ENCODE measurements around the gene GFRA3.
A peak's percentile ranks its signal among the peaks of the same experiment; 100 is the strongest.

Gene GFRA3

GRCh38 chr5:138246334-138246733 is 28.1 kb downstream of the GFRA3 start:
- WGBS, result 92% methylated on average over 4 of the region's 4 CpGs
- no peak overlapping the region for H3K4me3 ChIP-seq (ENCODE audit: low read length)
- H3K27ac ChIP-seq (ENCODE audit: low read depth, low read length), result no peak overlapping the region
- H3K9me3 ChIP-seq (ENCODE audit: insufficient read depth, low read depth, low read length), result no peaks in the 10 kb centered on the region
- peaks cover 13% of the 10 kb centered on the region for H3K4me1 ChIP-seq (ENCODE audit: insufficient read depth, low read length)
- H3K9ac ChIP-seq (ENCODE audit: low read depth, low read length), result no peak overlapping the region
- no peaks in the 10 kb centered on the region for H3K36me3 ChIP-seq (ENCODE audit: insufficient read depth, low read length)
- peaks cover 25% of the 10 kb centered on the region for H3K27me3 ChIP-seq (ENCODE audit: insufficient read depth, low read length)

GRCh38 chr5:138245717-138246116 is 28.7 kb downstream of the GFRA3 start:
- Histone ChIP-seq H3K36me3 (ENCODE audit: insufficient read depth, low read length) (no peaks in the 10 kb centered on the region), H3K4me3 (ENCODE audit: low read length) (no peak overlapping the region), H3K9ac (ENCODE audit: low read depth, low read length) (no peak overlapping the region), H3K9me3 (ENCODE audit: insufficient read depth, low read depth, low read length) (no peaks in the 10 kb centered on the region), H3K27ac (ENCODE audit: low read depth, low read length) (no peak overlapping the region), H3K4me1 (ENCODE audit: insufficient read depth, low read length) (peaks cover 13% of the 10 kb centered on the region), H3K27me3 (ENCODE audit: insufficient read depth, low read length) (peaks cover 31% of the 10 kb centered on the region)
- 47% methylated on average over 1 of the region's 1 CpG for WGBS

GRCh38 chr5:138243794-138244193 is 30.6 kb downstream of the GFRA3 start:
- 54% methylated on average over 2 of the region's 2 CpGs for WGBS
- peaks cover 13% of the 10 kb centered on the region for H3K4me1 ChIP-seq (ENCODE audit: insufficient read depth, low read length)
- no peaks in the 10 kb centered on the region for H3K9me3 ChIP-seq (ENCODE audit: insufficient read depth, low read depth, low read length)
- H3K27me3 ChIP-seq (ENCODE audit: insufficient read depth, low read length), result peaks cover 48% of the 10 kb centered on the region
- H3K27ac ChIP-seq (ENCODE audit: low read depth, low read length), result no peak overlapping the region
- H3K9ac ChIP-seq (ENCODE audit: low read depth, low read length), result no peak overlapping the region
- no peak overlapping the region for H3K4me3 ChIP-seq (ENCODE audit: low read length)
- no peaks in the 10 kb centered on the region for H3K36me3 ChIP-seq (ENCODE audit: insufficient read depth, low read length)

- H3K4me3 ChIP-seq (ENCODE audit: low read length), result peak overlapping the region; percentile 61
- H3K27ac ChIP-seq (ENCODE audit: low read depth, low read length), result no peak overlapping the region
- peaks cover 48% of the 10 kb centered on the region for H3K27me3 ChIP-seq (ENCODE audit: insufficient read depth, low read length)
- peak overlapping the region; percentile 60 for H3K9ac ChIP-seq (ENCODE audit: low read depth, low read length)
- no peaks in the 10 kb centered on the region for H3K9me3 ChIP-seq (ENCODE audit: insufficient read depth, low read depth, low read length)
- peaks cover 13% of the 10 kb centered on the region for H3K4me1 ChIP-seq (ENCODE audit: insufficient read depth, low read length)
- no peaks in the 10 kb centered on the region for H3K36me3 ChIP-seq (ENCODE audit: insufficient read depth, low read length)
- 7% methylated on average over 63 of the region's 67 CpGs for WGBS
Measured at GRCh38 chr5:138241688-138242571, 32.5 kb downstream of the GFRA3 start.

- Histone ChIP-seq H3K27ac (ENCODE audit: low read depth, low read length) (no peak overlapping the region), H3K4me1 (ENCODE audit: insufficient read depth, low read length) (peaks cover 7% of the 10 kb centered on the region), H3K9me3 (ENCODE audit: insufficient read depth, low read depth, low read length) (no peaks in the 10 kb centered on the region), H3K9ac (ENCODE audit: low read depth, low read length) (no peak overlapping the region), H3K27me3 (ENCODE audit: insufficient read depth, low read length) (peaks cover 48% of the 10 kb centered on the region), H3K36me3 (ENCODE audit: insufficient read depth, low read length) (no peaks in the 10 kb centered on the region), H3K4me3 (ENCODE audit: low read length) (no peak overlapping the region)
- WGBS, result 85% methylated on average over 3 of the region's 3 CpGs
Measured at GRCh38 chr5:138240650-138241385, 33.6 kb downstream of the GFRA3 start.

- Histone ChIP-seq H3K27me3 (ENCODE audit: insufficient read depth, low read length) (peaks cover 39% of the 10 kb centered on the region), H3K27ac (ENCODE audit: low read depth, low read length) (no peak overlapping the region), H3K36me3 (ENCODE audit: insufficient read depth, low read length) (no peaks in the 10 kb centered on the region), H3K9ac (ENCODE audit: low read depth, low read length) (no peak overlapping the region), H3K9me3 (ENCODE audit: insufficient read depth, low read depth, low read length) (no peaks in the 10 kb centered on the region), H3K4me3 (ENCODE audit: low read length) (no peak overlapping the region), H3K4me1 (ENCODE audit: insufficient read depth, low read length) (no peaks in the 10 kb centered on the region)
- 94% methylated on average over 1 of the region's 1 CpG for WGBS
Measured at GRCh38 chr5:138238034-138238433, 36.4 kb downstream of the GFRA3 start.

GRCh38 chr5:138234651-138235050 is 39.8 kb downstream of the GFRA3 start:
- H3K36me3 ChIP-seq (ENCODE audit: insufficient read depth, low read length), result no peaks in the 10 kb centered on the region
- no peaks in the 10 kb centered on the region for H3K9me3 ChIP-seq (ENCODE audit: insufficient read depth, low read depth, low read length)
- WGBS, result 86% methylated on average over 2 of the region's 2 CpGs
- peaks cover 8% of the 10 kb centered on the region; the same call in 1 of the 2 replicates for H3K27me3 ChIP-seq (ENCODE audit: insufficient read depth, low read length)
- H3K27ac ChIP-seq (ENCODE audit: low read depth, low read length), result no peak overlapping the region
- no peak overlapping the region for H3K4me3 ChIP-seq (ENCODE audit: low read length)
- no peak overlapping the region for H3K9ac ChIP-seq (ENCODE audit: low read depth, low read length)
- no peaks in the 10 kb centered on the region for H3K4me1 ChIP-seq (ENCODE audit: insufficient read depth, low read length)

- Histone ChIP-seq H3K27ac (ENCODE audit: low read depth, low read length) (no peak overlapping the region), H3K36me3 (ENCODE audit: insufficient read depth, low read length) (no peaks in the 10 kb centered on the region), H3K9me3 (ENCODE audit: insufficient read depth, low read depth, low read length) (no peaks in the 10 kb centered on the region), H3K9ac (ENCODE audit: low read depth, low read length) (no peak overlapping the region), H3K27me3 (ENCODE audit: insufficient read depth, low read length) (no peaks in the 10 kb centered on the region), H3K4me1 (ENCODE audit: insufficient read depth, low read length) (no peaks in the 10 kb centered on the region), H3K4me3 (ENCODE audit: low read length) (no peak overlapping the region)
- 74% methylated on average over 2 of the region's 2 CpGs for WGBS
Measured at GRCh38 chr5:138233280-138233679, 41.1 kb downstream of the GFRA3 start.

GRCh38 chr5:138230981-138231589 is 43.3 kb downstream of the GFRA3 start:
- no peaks in the 10 kb centered on the region for H3K27me3 ChIP-seq (ENCODE audit: insufficient read depth, low read length)
- no peaks in the 10 kb centered on the region for H3K36me3 ChIP-seq (ENCODE audit: insufficient read depth, low read length)
- WGBS, result 84% methylated on average over 7 of the region's 7 CpGs
- no peaks in the 10 kb centered on the region for H3K4me1 ChIP-seq (ENCODE audit: insufficient read depth, low read length)
- no peak overlapping the region for H3K27ac ChIP-seq (ENCODE audit: low read depth, low read length)
- no peaks in the 10 kb centered on the region for H3K9me3 ChIP-seq (ENCODE audit: insufficient read depth, low read depth, low read length)
- peak overlapping the region; percentile 12; the same call in 1 of the 2 replicates for H3K9ac ChIP-seq (ENCODE audit: low read depth, low read length)
- no peak overlapping the region for H3K4me3 ChIP-seq (ENCODE audit: low read length)

- H3K36me3 ChIP-seq (ENCODE audit: insufficient read depth, low read length), result no peaks in the 10 kb centered on the region
- H3K9me3 ChIP-seq (ENCODE audit: insufficient read depth, low read depth, low read length), result no peaks in the 10 kb centered on the region
- no peak overlapping the region for H3K9ac ChIP-seq (ENCODE audit: low read depth, low read length)
- no peak overlapping the region for H3K4me3 ChIP-seq (ENCODE audit: low read length)
- H3K4me1 ChIP-seq (ENCODE audit: insufficient read depth, low read length), result no peaks in the 10 kb centered on the region
- H3K27ac ChIP-seq (ENCODE audit: low read depth, low read length), result no peak overlapping the region
- no peaks in the 10 kb centered on the region for H3K27me3 ChIP-seq (ENCODE audit: insufficient read depth, low read length)
Measured at GRCh38 chr5:138230261-138230660, 44.2 kb downstream of the GFRA3 start.

- Histone ChIP-seq H3K27ac (ENCODE audit: low read depth, low read length) (no peak overlapping the region), H3K4me3 (ENCODE audit: low read length) (no peak overlapping the region), H3K36me3 (ENCODE audit: insufficient read depth, low read length) (no peaks in the 10 kb centered on the region), H3K27me3 (ENCODE audit: insufficient read depth, low read length) (no peaks in the 10 kb centered on the region), H3K9me3 (ENCODE audit: insufficient read depth, low read depth, low read length) (no peaks in the 10 kb centered on the region), H3K9ac (ENCODE audit: low read depth, low read length) (no peak overlapping the region), H3K4me1 (ENCODE audit: insufficient read depth, low read length) (no peaks in the 10 kb centered on the region)
- 95% methylated on average over 6 of the region's 6 CpGs for WGBS
Measured at GRCh38 chr5:138229387-138229786, 45.0 kb downstream of the GFRA3 start.

Data from HUES64 (cell line).